Muscle layer of duodenum (tissue), 2 donors: ENCODE data around the gene GLT8D1.
"Not testable (repeated sequence)": the region's sequence is repeated elsewhere in the genome, so short reads cannot be mapped to it uniquely, and the experiment has no call there.

Experiments
- H3K27ac ChIP-seq: one replicate; pipeline ENCODE4 v1.7.0; 2013; ENCODE audit warnings: mild to moderate bottlenecking, low read length
- H3K27me3 ChIP-seq: one replicate; pipeline ENCODE4 v1.7.0; 2013; ENCODE audit warnings: low read depth, mild to moderate bottlenecking, control low read depth, low read length
- H3K36me3 ChIP-seq, 2 donors: one replicate each; pipeline ENCODE4 v1.7.0; 2013; ENCODE audit warnings: low read length in 2 of 2, control low read depth in 1 of 2, mild to moderate bottlenecking in 1 of 2; ENCODE audit not compliant: insufficient read depth in 2 of 2, control insufficient read depth in 1 of 2
- H3K4me1 ChIP-seq, 2 donors: one replicate each; pipeline ENCODE4 v1.7.0; 2013; ENCODE audit warnings: low read length in 2 of 2, mild to moderate bottlenecking in 2 of 2, control low read depth in 1 of 2, moderate library complexity in 1 of 2; ENCODE audit not compliant: insufficient read depth in 2 of 2, control insufficient read depth in 1 of 2
- H3K4me3 ChIP-seq, 2 donors: one replicate each; pipeline ENCODE4 v1.7.0; 2013; ENCODE audit warnings: low read length in 2 of 2, low read depth in 1 of 2, mild to moderate bottlenecking in 1 of 2
- H3K9me3 ChIP-seq, 2 donors: one replicate each; pipeline ENCODE4 v1.7.0; 2013; ENCODE audit warnings: low read length in 2 of 2, control low read depth in 1 of 2, mild to moderate bottlenecking in 1 of 2; ENCODE audit not compliant: control insufficient read depth in 1 of 2
- donor health status: healthy.

Gene GLT8D1

GRCh38 chr3:52728753-52729152 lies 23.2 kb upstream of the GLT8D1 start:
- peaks cover 14 to 33% of the 10 kb centered on the region in 2 donors for H3K36me3 ChIP-seq
- not testable (repeated sequence) for H3K9me3 ChIP-seq, H3K4me3 ChIP-seq, H3K27me3 ChIP-seq, H3K27ac ChIP-seq, H3K4me1 ChIP-seq

GRCh38 chr3:52724511-52724910 lies 18.9 kb upstream of the GLT8D1 start:
- Histone ChIP-seq H3K27ac (no peak overlapping the region), H3K9me3 (no peaks in the 10 kb centered on the region), H3K4me1 (no peaks in the 10 kb centered on the region), H3K4me3 (no peak overlapping the region), H3K27me3 (no peaks in the 10 kb centered on the region), H3K36me3 (peaks cover 0 to 12% of the 10 kb centered on the region in 2 donors)

DNA sequence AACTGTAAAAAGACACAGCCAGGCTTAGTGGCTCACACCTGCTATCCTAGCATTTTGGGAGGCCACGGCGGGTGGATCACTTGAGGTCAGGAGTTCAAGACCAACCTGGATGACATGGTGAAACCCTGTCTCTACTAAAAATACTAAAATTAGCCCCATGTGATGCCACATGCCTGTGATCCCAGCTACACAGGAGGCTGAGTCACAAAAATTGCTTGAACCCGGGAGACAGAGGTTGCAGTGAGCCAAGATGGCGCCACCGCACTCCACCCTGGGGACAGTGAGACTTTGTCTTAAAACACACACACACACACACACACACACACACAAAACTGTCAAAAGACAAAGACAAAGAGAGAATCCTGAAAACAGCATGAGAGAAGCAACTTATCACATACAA lies 18.3 kb upstream of the GLT8D1 start:
- H3K36me3 ChIP-seq, result peaks cover 0 to 15% of the 10 kb centered on the region in 2 donors

DNA sequence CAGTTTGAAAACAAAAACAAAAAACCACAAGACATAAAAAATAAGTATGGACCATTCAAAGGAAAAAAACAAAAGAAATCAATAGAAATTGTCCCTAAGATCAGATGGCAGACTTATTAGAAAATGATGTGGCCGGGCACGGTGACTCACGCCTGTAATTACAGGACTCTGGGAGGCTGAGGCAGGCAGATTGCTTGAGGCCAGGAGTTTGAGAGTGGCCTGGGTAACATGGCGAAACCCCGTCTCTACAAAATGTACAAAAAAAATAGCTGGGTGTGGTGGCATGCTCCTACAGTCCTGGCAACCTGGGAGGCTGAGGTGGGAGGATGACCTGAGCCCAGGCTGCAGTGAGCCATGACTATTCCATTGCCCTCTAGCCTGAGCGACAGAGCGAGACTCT lies 16.9 kb upstream of the GLT8D1 start:
- H3K27ac ChIP-seq, result no peak overlapping the region
- no peaks in the 10 kb centered on the region for H3K27me3 ChIP-seq
- H3K9me3 ChIP-seq, result no peaks in the 10 kb centered on the region

More for the DNA sequence above, 18.3 kb upstream of the GLT8D1 start:
- Histone ChIP-seq H3K9me3 (no peaks in the 10 kb centered on the region), H3K4me3 (no peak overlapping the region), H3K4me1 (no peaks in the 10 kb centered on the region), H3K27me3 (no peaks in the 10 kb centered on the region), H3K27ac (no peak overlapping the region)

DNA sequence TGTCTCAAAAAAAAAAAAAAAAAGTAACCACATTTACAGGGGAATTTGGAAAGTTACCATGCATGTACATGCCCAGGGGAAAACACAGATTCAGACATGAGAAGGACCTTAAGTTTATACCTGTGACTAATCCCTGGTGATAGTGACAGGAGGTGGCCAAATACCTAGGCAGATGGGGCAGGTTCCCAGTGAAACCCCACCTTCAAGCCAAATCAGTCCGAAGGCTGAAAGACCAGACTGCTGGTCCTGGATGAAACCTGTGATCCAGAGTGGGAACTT lies 16.1 kb upstream of the GLT8D1 start:
- no peaks in the 10 kb centered on the region for H3K4me1 ChIP-seq
- H3K4me3 ChIP-seq, result no peak overlapping the region
- peaks cover 0 to 20% of the 10 kb centered on the region in 2 donors for H3K36me3 ChIP-seq
- no peaks in the 10 kb centered on the region for H3K9me3 ChIP-seq
- no peaks in the 10 kb centered on the region for H3K27me3 ChIP-seq
- H3K27ac ChIP-seq, result no peak overlapping the region

More for the DNA sequence above, 16.9 kb upstream of the GLT8D1 start:
- no peak overlapping the region for H3K4me3 ChIP-seq
- no peaks in the 10 kb centered on the region for H3K4me1 ChIP-seq
- H3K36me3 ChIP-seq, result peaks cover 0 to 20% of the 10 kb centered on the region in 2 donors

- Histone ChIP-seq H3K4me1 (no peaks in the 10 kb centered on the region), H3K27ac (no peak overlapping the region), H3K27me3 (no peaks in the 10 kb centered on the region), H3K36me3 (peaks cover 0 to 20% of the 10 kb centered on the region in 2 donors), H3K4me3 (no peak overlapping the region), H3K9me3 (no peaks in the 10 kb centered on the region)
Observed at GRCh38 chr3:52721002-52721729, 15.6 kb upstream of the GLT8D1 start.

- Histone ChIP-seq H3K4me1 (no peaks in the 10 kb centered on the region), H3K36me3 (peaks cover 0 to 20% of the 10 kb centered on the region in 2 donors), H3K27me3 (no peaks in the 10 kb centered on the region), H3K4me3 (no peak overlapping the region), H3K27ac (no peak overlapping the region), H3K9me3 (no peaks in the 10 kb centered on the region)
Observed at GRCh38 chr3:52719618-52720017, 14.0 kb upstream of the GLT8D1 start.

GRCh38 chr3:52715714-52716305 lies 10.2 kb upstream of the GLT8D1 start:
- no peaks in the 10 kb centered on the region for H3K27me3 ChIP-seq
- no peak overlapping the region for H3K4me3 ChIP-seq
- H3K9me3 ChIP-seq, result no peaks in the 10 kb centered on the region
- no peaks in the 10 kb centered on the region for H3K4me1 ChIP-seq
- no peak overlapping the region for H3K27ac ChIP-seq
- H3K36me3 ChIP-seq, result peaks cover 0 to 8% of the 10 kb centered on the region in 2 donors

- Histone ChIP-seq H3K27ac (no peak overlapping the region), H3K36me3 (peaks cover 0 to 8% of the 10 kb centered on the region in 2 donors), H3K27me3 (no peaks in the 10 kb centered on the region), H3K9me3 (no peaks in the 10 kb centered on the region), H3K4me3 (no peak overlapping the region), H3K4me1 (no peaks in the 10 kb centered on the region)
Observed at GRCh38 chr3:52714335-52715302, 9.0 kb upstream of the GLT8D1 start.

GRCh38 chr3:52712291-52713212 lies 7.0 kb upstream of the GLT8D1 start:
- no peaks in the 10 kb centered on the region for H3K9me3 ChIP-seq
- peaks cover 3 to 11% of the 10 kb centered on the region in 2 donors for H3K36me3 ChIP-seq
- H3K27ac ChIP-seq, result no peak overlapping the region
- no peak overlapping the region for H3K4me3 ChIP-seq
- no peaks in the 10 kb centered on the region for H3K27me3 ChIP-seq
- H3K4me1 ChIP-seq, result peaks cover 3 to 7% of the 10 kb centered on the region in 2 donors
